ENCODE measurements around the gene XPR1. TPM values are rescaled to one million over a fixed set of nuclear protein-coding genes. Genes with fewer than 3 reads are reported as not detected.
A peak's percentile ranks its signal among the peaks of the same experiment; 100 is the strongest.
"Not testable (repeated sequence)": the region's sequence is repeated elsewhere in the genome, so short reads cannot be mapped to it uniquely, and the experiment has no call there.

XPR1 gene
- total and polyA plus RNA-seq, 2 donors = 9.5 to 10.3 TPM

- Histone ChIP-seq H3K36me3 (ENCODE audit: control insufficient read depth in 2 of 2, insufficient read depth in 2 of 2, low read length in 1 of 2) (no peaks in the 10 kb centered on the region), H3K27me3 (ENCODE audit: control insufficient read depth in 2 of 2, insufficient read depth in 1 of 2, low read length in 1 of 2) (no peaks in the 10 kb centered on the region)
These were observed 180.1 kb downstream of the XPR1 start for GRCh38 chr1:180811886-180812285.

GRCh38 chr1:180814258-180814657 is 182.4 kb downstream of the XPR1 start:
- no peaks in the 10 kb centered on the region for H3K9me3 ChIP-seq (ENCODE audit: control insufficient read depth in 2 of 2, insufficient read depth in 1 of 2, low read length in 1 of 2)
- no peaks in the 10 kb centered on the region for H3K4me1 ChIP-seq (ENCODE audit: control insufficient read depth in 2 of 2, insufficient read depth in 2 of 2, low read length in 2 of 2)
- no peak for DNase-seq (ENCODE audit: low read depth in 6 of 9, low spot score in 9 of 9)
- H3K27me3 ChIP-seq (ENCODE audit: control insufficient read depth in 2 of 2, insufficient read depth in 1 of 2, low read length in 1 of 2) = no peaks in the 10 kb centered on the region
- no peaks in the 10 kb centered on the region for H3K36me3 ChIP-seq (ENCODE audit: control insufficient read depth in 2 of 2, insufficient read depth in 2 of 2, low read length in 1 of 2)
- H3K27ac ChIP-seq (ENCODE audit: low read depth in 1 of 2, low read length in 1 of 2) = no peak overlapping the region
- H3K4me3 ChIP-seq (ENCODE audit: low read length in 2 of 2) = no peak overlapping the region

More at GRCh38 chr1:180811886-180812285, 180.1 kb downstream of the XPR1 start:
- Histone ChIP-seq H3K4me1 (ENCODE audit: control insufficient read depth in 2 of 2, insufficient read depth in 2 of 2, low read length in 2 of 2) (no peaks in the 10 kb centered on the region), H3K9me3 (ENCODE audit: control insufficient read depth in 2 of 2, insufficient read depth in 1 of 2, low read length in 1 of 2) (no peaks in the 10 kb centered on the region), H3K4me3 (ENCODE audit: low read length in 2 of 2) (no peak overlapping the region), H3K27ac (ENCODE audit: low read depth in 1 of 2, low read length in 1 of 2) (no peak overlapping the region)
- DNase-seq (ENCODE audit: low read depth in 6 of 9, low spot score in 9 of 9) = no peak

- Histone ChIP-seq H3K27ac (ENCODE audit: low read depth in 1 of 2, low read length in 1 of 2) (no peak overlapping the region), H3K4me3 (ENCODE audit: low read length in 2 of 2) (no peak overlapping the region), H3K9me3 (ENCODE audit: control insufficient read depth in 2 of 2, insufficient read depth in 1 of 2, low read length in 1 of 2) (no peaks in the 10 kb centered on the region), H3K4me1 (ENCODE audit: control insufficient read depth in 2 of 2, insufficient read depth in 2 of 2, low read length in 2 of 2) (no peaks in the 10 kb centered on the region), H3K27me3 (ENCODE audit: control insufficient read depth in 2 of 2, insufficient read depth in 1 of 2, low read length in 1 of 2) (no peaks in the 10 kb centered on the region), H3K36me3 (ENCODE audit: control insufficient read depth in 2 of 2, insufficient read depth in 2 of 2, low read length in 1 of 2) (no peaks in the 10 kb centered on the region)
- DNase-seq (ENCODE audit: low read depth in 6 of 9, low spot score in 9 of 9) = peak in 1 of 9 donors; percentile 4
- 78% methylated on average over 4 of the region's 4 CpGs for WGBS
These were observed 183.4 kb downstream of the XPR1 start for GRCh38 chr1:180815188-180815587.

GRCh38 chr1:180816132-180816531 is 184.3 kb downstream of the XPR1 start:
- no peak for DNase-seq (ENCODE audit: low read depth in 6 of 9, low spot score in 9 of 9)
- Histone ChIP-seq H3K4me3 (ENCODE audit: low read length in 2 of 2) (no peak overlapping the region), H3K27me3 (ENCODE audit: control insufficient read depth in 2 of 2, insufficient read depth in 1 of 2, low read length in 1 of 2) (no peaks in the 10 kb centered on the region), H3K36me3 (ENCODE audit: control insufficient read depth in 2 of 2, insufficient read depth in 2 of 2, low read length in 1 of 2) (no peaks in the 10 kb centered on the region), H3K4me1 (ENCODE audit: control insufficient read depth in 2 of 2, insufficient read depth in 2 of 2, low read length in 2 of 2) (no peaks in the 10 kb centered on the region), H3K27ac (ENCODE audit: low read depth in 1 of 2, low read length in 1 of 2) (no peak overlapping the region), H3K9me3 (ENCODE audit: control insufficient read depth in 2 of 2, insufficient read depth in 1 of 2, low read length in 1 of 2) (no peaks in the 10 kb centered on the region)
- WGBS = 92% methylated on average over 10 of the region's 10 CpGs

- H3K9me3 ChIP-seq (ENCODE audit: control insufficient read depth in 2 of 2, insufficient read depth in 1 of 2, low read length in 1 of 2) = no peaks in the 10 kb centered on the region
- WGBS = 99% methylated on average over 2 of the region's 2 CpGs
- H3K36me3 ChIP-seq (ENCODE audit: control insufficient read depth in 2 of 2, insufficient read depth in 2 of 2, low read length in 1 of 2) = no peaks in the 10 kb centered on the region
- no peak overlapping the region for H3K4me3 ChIP-seq (ENCODE audit: low read length in 2 of 2)
- H3K4me1 ChIP-seq (ENCODE audit: control insufficient read depth in 2 of 2, insufficient read depth in 2 of 2, low read length in 2 of 2) = no peaks in the 10 kb centered on the region
- H3K27me3 ChIP-seq (ENCODE audit: control insufficient read depth in 2 of 2, insufficient read depth in 1 of 2, low read length in 1 of 2) = no peaks in the 10 kb centered on the region
- H3K27ac ChIP-seq (ENCODE audit: low read depth in 1 of 2, low read length in 1 of 2) = no peak overlapping the region
- DNase-seq (ENCODE audit: low read depth in 6 of 9, low spot score in 9 of 9) = no peak
These were observed 190.1 kb downstream of the XPR1 start for GRCh38 chr1:180821970-180822369.

- DNase-seq (ENCODE audit: low read depth in 6 of 9, low spot score in 9 of 9); H3K9me3 ChIP-seq (ENCODE audit: control insufficient read depth in 2 of 2, insufficient read depth in 1 of 2, low read length in 1 of 2); H3K27ac ChIP-seq (ENCODE audit: low read depth in 1 of 2, low read length in 1 of 2); H3K4me3 ChIP-seq (ENCODE audit: low read length in 2 of 2); H3K27me3 ChIP-seq (ENCODE audit: control insufficient read depth in 2 of 2, insufficient read depth in 1 of 2, low read length in 1 of 2); H3K4me1 ChIP-seq (ENCODE audit: control insufficient read depth in 2 of 2, insufficient read depth in 2 of 2, low read length in 2 of 2); H3K36me3 ChIP-seq (ENCODE audit: control insufficient read depth in 2 of 2, insufficient read depth in 2 of 2, low read length in 1 of 2): not testable (repeated sequence)
- over 99% methylated on average over 2 of the region's 2 CpGs for WGBS
These were observed 199.7 kb downstream of the XPR1 start for GRCh38 chr1:180831507-180831906.

GRCh38 chr1:180833180-180833579 is 201.4 kb downstream of the XPR1 start:
- WGBS = 94% methylated on average over 1 of the region's 1 CpG

GRCh38 chr1:180836449-180836848 is 204.6 kb downstream of the XPR1 start:
- Histone ChIP-seq H3K4me3 (ENCODE audit: low read length in 2 of 2) (no peak overlapping the region), H3K9me3 (ENCODE audit: control insufficient read depth in 2 of 2, insufficient read depth in 1 of 2, low read length in 1 of 2) (no peaks in the 10 kb centered on the region), H3K4me1 (ENCODE audit: control insufficient read depth in 2 of 2, insufficient read depth in 2 of 2, low read length in 2 of 2) (no peaks in the 10 kb centered on the region), H3K36me3 (ENCODE audit: control insufficient read depth in 2 of 2, insufficient read depth in 2 of 2, low read length in 1 of 2) (peaks cover 0 to 3% of the 10 kb centered on the region in 2 donors), H3K27me3 (ENCODE audit: control insufficient read depth in 2 of 2, insufficient read depth in 1 of 2, low read length in 1 of 2) (no peaks in the 10 kb centered on the region), H3K27ac (ENCODE audit: low read depth in 1 of 2, low read length in 1 of 2) (no peak overlapping the region)
- 99% methylated on average over 6 of the region's 6 CpGs for WGBS
- no peak for DNase-seq (ENCODE audit: low read depth in 6 of 9, low spot score in 9 of 9)

More at GRCh38 chr1:180833180-180833579, 201.4 kb downstream of the XPR1 start:
- H3K9me3 ChIP-seq (ENCODE audit: control insufficient read depth in 2 of 2, insufficient read depth in 1 of 2, low read length in 1 of 2); H3K4me1 ChIP-seq (ENCODE audit: control insufficient read depth in 2 of 2, insufficient read depth in 2 of 2, low read length in 2 of 2); H3K27ac ChIP-seq (ENCODE audit: low read depth in 1 of 2, low read length in 1 of 2); DNase-seq (ENCODE audit: low read depth in 6 of 9, low spot score in 9 of 9); H3K36me3 ChIP-seq (ENCODE audit: control insufficient read depth in 2 of 2, insufficient read depth in 2 of 2, low read length in 1 of 2); H3K4me3 ChIP-seq (ENCODE audit: low read length in 2 of 2); H3K27me3 ChIP-seq (ENCODE audit: control insufficient read depth in 2 of 2, insufficient read depth in 1 of 2, low read length in 1 of 2): not testable (repeated sequence)

- H3K36me3 ChIP-seq (ENCODE audit: control insufficient read depth in 2 of 2, insufficient read depth in 2 of 2, low read length in 1 of 2) = peaks cover 0 to 3% of the 10 kb centered on the region in 2 donors
- peak in 2 of 9 donors; percentile 13 to 33 for DNase-seq (ENCODE audit: low read depth in 6 of 9, low spot score in 9 of 9)
- no peaks in the 10 kb centered on the region for H3K27me3 ChIP-seq (ENCODE audit: control insufficient read depth in 2 of 2, insufficient read depth in 1 of 2, low read length in 1 of 2)
- 81% methylated on average over 3 of the region's 3 CpGs for WGBS
- H3K9me3 ChIP-seq (ENCODE audit: control insufficient read depth in 2 of 2, insufficient read depth in 1 of 2, low read length in 1 of 2) = no peaks in the 10 kb centered on the region
- H3K4me1 ChIP-seq (ENCODE audit: control insufficient read depth in 2 of 2, insufficient read depth in 2 of 2, low read length in 2 of 2) = no peaks in the 10 kb centered on the region
- H3K4me3 ChIP-seq (ENCODE audit: low read length in 2 of 2) = no peak overlapping the region
- no peak overlapping the region for H3K27ac ChIP-seq (ENCODE audit: low read depth in 1 of 2, low read length in 1 of 2)
These were observed 205.2 kb downstream of the XPR1 start for GRCh38 chr1:180837020-180837419.

GRCh38 chr1:180838535-180838934 is 206.7 kb downstream of the XPR1 start:
- Histone ChIP-seq H3K27ac (ENCODE audit: low read depth in 1 of 2, low read length in 1 of 2) (no peak overlapping the region), H3K36me3 (ENCODE audit: control insufficient read depth in 2 of 2, insufficient read depth in 2 of 2, low read length in 1 of 2) (peaks cover 0 to 3% of the 10 kb centered on the region in 2 donors), H3K27me3 (ENCODE audit: control insufficient read depth in 2 of 2, insufficient read depth in 1 of 2, low read length in 1 of 2) (no peaks in the 10 kb centered on the region), H3K9me3 (ENCODE audit: control insufficient read depth in 2 of 2, insufficient read depth in 1 of 2, low read length in 1 of 2) (no peaks in the 10 kb centered on the region), H3K4me3 (ENCODE audit: low read length in 2 of 2) (no peak overlapping the region), H3K4me1 (ENCODE audit: control insufficient read depth in 2 of 2, insufficient read depth in 2 of 2, low read length in 2 of 2) (no peaks in the 10 kb centered on the region)
- 98% methylated on average over 3 of the region's 3 CpGs for WGBS
- DNase-seq (ENCODE audit: low read depth in 6 of 9, low spot score in 9 of 9) = no peak
